Endothelial cell (in vitro differentiated cells): Measurements from ENCODE around the gene RPTOR. TPM values are rescaled to one million over a fixed set of nuclear protein-coding genes. Genes with fewer than 3 reads are reported as not detected.

Experiments
- DNase-seq: peaks from one replicate; pipeline ENCODE4 v3.0.0; 2021; ENCODE audit warnings: low spot score
- H3K27ac Mint-ChIP-seq: one replicate; pipeline ENCODE4 v1.8.0; 2021; ENCODE audit warnings: mixed read lengths, inconsistent platforms; ENCODE audit not compliant: unreplicated experiment
- H3K27me3 Mint-ChIP-seq: one replicate; pipeline ENCODE4 v1.8.0; 2021; ENCODE audit warnings: mild to moderate bottlenecking, moderate library complexity, mixed read lengths, inconsistent platforms; ENCODE audit not compliant: unreplicated experiment
- H3K36me3 Mint-ChIP-seq: one replicate; pipeline ENCODE4 v1.8.0; 2021; ENCODE audit warnings: mild to moderate bottlenecking, low read depth, mixed read lengths, inconsistent platforms; ENCODE audit not compliant: unreplicated experiment
- H3K4me1 Mint-ChIP-seq: one replicate; pipeline ENCODE4 v1.8.0; 2021; ENCODE audit warnings: mild to moderate bottlenecking, mixed read lengths, inconsistent platforms; ENCODE audit not compliant: unreplicated experiment
- H3K4me3 Mint-ChIP-seq: one replicate; pipeline ENCODE4 v1.8.0; 2021; ENCODE audit warnings: mild to moderate bottlenecking, mixed read lengths, inconsistent platforms; ENCODE audit not compliant: unreplicated experiment
- H3K9me3 Mint-ChIP-seq: one replicate; pipeline ENCODE4 v1.8.0; 2021; ENCODE audit warnings: mixed read lengths, inconsistent platforms; ENCODE audit not compliant: unreplicated experiment
- total RNA-seq: library from RNA; stranded (reverse); fragmentation: NEBNext Ultra II Directional; extraction: Animal tissue kit (Norgen Biotek cat#: 25700); gene quantifications from one replicate; pipeline ENCODE4 v1.2.1, GENCODE V29; 2021; ENCODE audit not compliant: unreplicated experiment
- TF ChIP-seq, protein P1 (sequence below): fragments of 200-600 bp; sonication (generic); IDR thresholded peaks from one replicate; pipeline ENCODE4 v1.5.0; 2021; ENCODE audit warnings: antibody characterized with exemption; ENCODE audit not compliant: unreplicated experiment

The RPTOR gene
- total RNA-seq, 1 donor from 2014 or later = 36.7 TPM

DNA sequence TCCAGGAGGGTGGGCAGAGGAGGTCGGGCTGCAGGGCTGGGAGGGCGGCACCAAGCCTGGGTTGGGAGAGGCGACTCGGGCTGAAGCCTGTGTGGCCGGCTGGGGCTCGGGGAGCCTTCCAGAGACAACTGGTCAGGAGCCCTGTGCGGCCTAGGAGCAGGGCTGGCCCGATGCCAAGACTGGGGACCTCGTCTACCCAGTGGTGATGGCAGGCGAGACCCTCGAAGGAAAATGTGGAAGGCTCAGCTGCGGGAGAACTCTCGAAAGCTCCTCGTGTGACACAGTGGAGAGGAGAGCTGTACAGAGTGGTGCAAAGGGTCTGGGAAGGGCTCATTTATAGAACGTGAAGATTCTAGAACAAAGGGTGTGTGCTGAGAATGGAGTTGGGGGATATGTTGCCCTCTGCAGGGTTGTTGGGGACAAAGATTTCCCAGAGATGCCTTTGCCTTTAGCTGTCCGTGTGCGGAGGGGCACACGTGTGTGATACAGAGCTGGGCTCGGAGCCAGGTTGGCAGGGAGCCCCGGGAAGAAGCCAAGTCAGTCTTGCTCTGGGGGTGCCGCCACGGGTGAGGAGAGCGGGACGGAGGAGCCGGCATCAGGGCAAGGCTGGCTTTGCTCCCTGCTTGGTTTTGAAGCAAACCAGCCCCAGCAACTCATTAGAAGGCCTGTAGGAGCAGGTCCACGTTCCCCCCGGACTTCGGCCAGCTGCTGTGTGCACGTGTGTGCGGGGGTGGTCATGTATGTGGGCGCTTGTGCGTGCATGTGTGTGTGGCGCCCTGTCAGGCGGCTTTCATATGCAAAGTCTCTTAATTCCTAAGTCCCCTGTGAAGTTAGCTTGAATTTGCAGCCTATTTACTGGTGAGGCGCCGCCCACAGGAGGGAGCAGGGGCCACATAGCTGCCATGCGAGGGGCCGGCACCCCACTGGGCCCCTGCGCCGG lies 314.6 kb downstream of the RPTOR start:
- no peak for DNase-seq
- TF ChIP-seq, protein P1, sequence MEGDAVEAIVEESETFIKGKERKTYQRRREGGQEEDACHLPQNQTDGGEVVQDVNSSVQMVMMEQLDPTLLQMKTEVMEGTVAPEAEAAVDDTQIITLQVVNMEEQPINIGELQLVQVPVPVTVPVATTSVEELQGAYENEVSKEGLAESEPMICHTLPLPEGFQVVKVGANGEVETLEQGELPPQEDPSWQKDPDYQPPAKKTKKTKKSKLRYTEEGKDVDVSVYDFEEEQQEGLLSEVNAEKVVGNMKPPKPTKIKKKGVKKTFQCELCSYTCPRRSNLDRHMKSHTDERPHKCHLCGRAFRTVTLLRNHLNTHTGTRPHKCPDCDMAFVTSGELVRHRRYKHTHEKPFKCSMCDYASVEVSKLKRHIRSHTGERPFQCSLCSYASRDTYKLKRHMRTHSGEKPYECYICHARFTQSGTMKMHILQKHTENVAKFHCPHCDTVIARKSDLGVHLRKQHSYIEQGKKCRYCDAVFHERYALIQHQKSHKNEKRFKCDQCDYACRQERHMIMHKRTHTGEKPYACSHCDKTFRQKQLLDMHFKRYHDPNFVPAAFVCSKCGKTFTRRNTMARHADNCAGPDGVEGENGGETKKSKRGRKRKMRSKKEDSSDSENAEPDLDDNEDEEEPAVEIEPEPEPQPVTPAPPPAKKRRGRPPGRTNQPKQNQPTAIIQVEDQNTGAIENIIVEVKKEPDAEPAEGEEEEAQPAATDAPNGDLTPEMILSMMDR = no peak
- no peaks in the 10 kb centered on the region for H3K9me3 Mint-ChIP-seq
- H3K36me3 Mint-ChIP-seq = peaks cover 16% of the 10 kb centered on the region
- H3K27me3 Mint-ChIP-seq = peaks cover 5% of the 10 kb centered on the region
- peak overlapping the region; percentile 26 for H3K4me3 Mint-ChIP-seq
- H3K4me1 Mint-ChIP-seq = peaks cover 13% of the 10 kb centered on the region
- H3K27ac Mint-ChIP-seq = peak overlapping the region; percentile 72

DNA sequence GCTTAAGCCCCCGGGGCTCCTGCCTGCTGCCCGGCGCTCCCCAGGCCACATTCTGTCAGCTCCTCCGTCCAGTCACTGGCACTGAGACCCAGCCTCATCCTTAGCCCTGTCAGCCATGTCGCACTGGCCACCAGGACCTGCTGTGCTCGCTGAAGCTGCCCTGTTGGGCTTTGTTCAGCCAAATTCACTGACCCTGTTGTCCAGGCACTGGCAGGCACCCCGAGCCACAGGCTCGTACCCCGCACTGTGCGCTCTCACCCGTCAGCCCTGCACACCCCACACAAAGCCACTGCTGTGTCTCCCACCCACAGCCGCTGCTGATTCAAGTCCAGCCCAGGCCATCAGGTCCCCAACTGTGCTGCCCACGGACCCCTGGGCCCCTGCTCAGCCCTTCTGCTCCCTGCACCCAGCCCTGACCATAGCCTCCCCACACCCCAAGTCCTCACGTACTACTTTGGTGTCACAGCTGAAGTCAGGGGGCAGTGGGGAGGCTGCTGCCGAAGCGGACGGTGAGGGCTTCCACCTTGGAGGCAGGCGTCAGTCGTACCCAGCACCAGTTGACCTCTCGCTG lies 315.5 kb downstream of the RPTOR start:
- Mint-ChIP-seq H3K27me3 (peaks cover 5% of the 10 kb centered on the region), H3K4me3 (no peak overlapping the region), H3K27ac (no peak overlapping the region), H3K36me3 (peaks cover 16% of the 10 kb centered on the region), H3K4me1 (peaks cover 13% of the 10 kb centered on the region), H3K9me3 (no peaks in the 10 kb centered on the region)
- no peak for DNase-seq
- TF ChIP-seq, protein P1 = no peak

DNA sequence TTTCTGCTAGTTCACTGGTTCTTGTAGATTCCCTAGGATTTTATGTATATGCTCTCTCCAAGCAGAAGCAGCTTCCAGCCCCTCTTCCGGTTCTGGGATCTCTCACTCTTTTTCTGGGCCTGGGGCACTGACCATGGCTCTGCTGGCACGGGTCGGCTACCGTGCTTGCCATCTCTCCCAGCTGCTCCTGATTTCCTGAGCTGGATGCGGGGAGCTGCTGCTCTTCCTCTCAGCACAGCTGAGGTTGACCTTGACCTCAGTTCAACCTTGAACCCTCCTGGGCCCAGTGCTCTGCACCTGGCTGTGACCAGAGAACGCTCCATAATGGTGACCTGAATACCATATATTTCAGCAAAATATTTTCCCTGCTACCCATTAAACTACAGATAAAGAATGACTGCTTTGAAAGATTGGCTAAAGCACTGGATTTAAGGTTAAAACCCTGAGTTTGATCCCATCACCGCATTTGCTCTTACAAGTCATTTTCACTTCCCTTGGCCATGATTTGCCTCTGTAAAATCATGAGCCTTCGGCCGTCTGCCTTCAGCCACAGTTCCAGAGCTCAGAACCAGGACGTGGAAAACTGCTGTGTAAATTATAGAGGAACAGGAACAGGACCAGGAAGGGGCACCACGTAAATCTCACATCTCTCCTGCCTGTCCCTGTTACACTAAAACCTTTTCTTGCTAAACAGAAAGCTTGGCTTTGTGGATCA lies 316.2 kb downstream of the RPTOR start:
- peaks cover 5% of the 10 kb centered on the region for H3K27me3 Mint-ChIP-seq
- H3K36me3 Mint-ChIP-seq = peaks cover 16% of the 10 kb centered on the region
- no peak for DNase-seq
- H3K4me3 Mint-ChIP-seq = no peak overlapping the region
- TF ChIP-seq, protein P1 = no peak
- H3K9me3 Mint-ChIP-seq = no peaks in the 10 kb centered on the region
- H3K4me1 Mint-ChIP-seq = peaks cover 13% of the 10 kb centered on the region
- H3K27ac Mint-ChIP-seq = peak overlapping the region; percentile 49

DNA sequence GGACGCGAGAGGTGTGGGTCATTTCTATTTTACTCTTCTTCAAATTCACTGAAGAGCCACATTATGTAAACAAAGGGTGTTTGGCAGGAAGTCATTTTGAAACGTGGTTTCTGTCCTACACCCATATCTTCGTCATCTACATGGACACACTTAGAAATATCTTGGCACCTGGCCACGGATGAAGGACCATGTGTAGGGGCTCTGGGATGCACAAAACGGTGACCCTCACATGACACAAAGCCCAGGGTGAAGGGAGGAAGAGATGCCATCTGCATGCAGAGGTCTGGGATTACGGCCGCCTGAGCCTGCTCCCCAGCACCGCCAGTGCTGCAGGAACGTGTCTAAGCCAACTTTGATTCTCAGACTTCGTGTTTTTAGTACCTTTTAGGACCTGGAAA lies 316.8 kb downstream of the RPTOR start:
- H3K27me3 Mint-ChIP-seq = peaks cover 5% of the 10 kb centered on the region
- no peak for DNase-seq
- peaks cover 13% of the 10 kb centered on the region for H3K4me1 Mint-ChIP-seq
- TF ChIP-seq, protein P1 = no peak
- H3K9me3 Mint-ChIP-seq = no peaks in the 10 kb centered on the region
- H3K36me3 Mint-ChIP-seq = peaks cover 12% of the 10 kb centered on the region
- peak overlapping the region; percentile 49 for H3K27ac Mint-ChIP-seq
- H3K4me3 Mint-ChIP-seq = no peak overlapping the region
